ENCODE data around the gene CEBPA.
A peak's percentile ranks its signal among the peaks of the same experiment; 100 is the strongest.

The CEBPA gene

DNA sequence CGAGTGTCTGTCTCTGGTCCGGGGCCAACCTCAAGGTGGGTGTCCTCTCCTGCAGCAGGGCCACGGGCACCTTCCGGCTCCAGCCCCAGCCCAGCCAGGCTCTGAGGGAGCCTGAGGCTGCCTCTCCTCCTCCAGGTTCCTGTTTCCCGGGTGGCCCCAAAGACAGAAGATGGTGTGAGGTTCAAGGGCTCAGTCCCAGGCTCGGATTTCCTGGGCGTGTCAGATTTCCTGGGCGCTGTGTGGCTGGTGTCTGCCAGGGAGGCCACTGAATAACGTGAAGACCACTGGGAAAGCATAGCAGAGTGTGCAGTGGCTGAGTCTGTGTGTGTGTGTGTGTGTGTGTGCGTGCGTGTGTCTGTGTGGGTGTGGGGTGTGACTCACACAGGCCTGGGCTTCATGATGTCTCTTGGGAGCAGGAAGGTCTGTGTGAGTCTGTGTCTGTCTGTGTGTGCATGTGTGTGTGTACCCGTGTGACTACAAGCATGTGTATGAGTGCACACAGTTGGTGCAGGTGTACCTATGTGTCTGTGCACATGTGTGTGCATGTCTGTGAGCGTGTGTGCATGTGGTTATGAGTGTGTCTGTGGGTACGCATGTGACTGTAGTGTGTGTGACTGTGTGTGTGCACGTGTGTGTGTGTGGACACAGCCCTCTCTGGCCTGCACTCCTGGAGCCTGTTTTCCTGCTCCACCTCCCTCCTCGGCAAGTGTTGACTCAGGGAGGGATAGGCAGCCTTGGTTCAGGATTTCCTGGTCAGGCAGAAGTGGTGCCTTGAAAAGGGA is 28.3 kb downstream of the CEBPA start:
- Histone ChIP-seq H3K9me3 (ENCODE audit: control insufficient read depth in 2 of 2, low read length in 2 of 2) (no peaks in the 10 kb centered on the region), H3K36me3 (ENCODE audit: control insufficient read depth in 2 of 2, insufficient read depth in 2 of 2, low read length in 2 of 2) (no peaks in the 10 kb centered on the region), H3K4me3 (ENCODE audit: low read length in 2 of 2) (peak overlapping the region in 1 of 2 donors; percentile 35), H3K27me3 (ENCODE audit: control insufficient read depth in 2 of 2, insufficient read depth in 2 of 2, low read length in 2 of 2) (no peaks in the 10 kb centered on the region), H3K27ac (ENCODE audit: low read depth in 2 of 2, low read length in 2 of 2) (peak overlapping the region; percentile 90 to 94), H3K9ac (ENCODE audit: low read depth in 1 of 2, low read length in 2 of 2) (peak overlapping the region; percentile 66 to 68), H3K4me1 (ENCODE audit: control insufficient read depth in 2 of 2, insufficient read depth in 2 of 2, low read length in 2 of 2) (peaks cover 29% of the 10 kb centered on the region in 2 donors)

DNA sequence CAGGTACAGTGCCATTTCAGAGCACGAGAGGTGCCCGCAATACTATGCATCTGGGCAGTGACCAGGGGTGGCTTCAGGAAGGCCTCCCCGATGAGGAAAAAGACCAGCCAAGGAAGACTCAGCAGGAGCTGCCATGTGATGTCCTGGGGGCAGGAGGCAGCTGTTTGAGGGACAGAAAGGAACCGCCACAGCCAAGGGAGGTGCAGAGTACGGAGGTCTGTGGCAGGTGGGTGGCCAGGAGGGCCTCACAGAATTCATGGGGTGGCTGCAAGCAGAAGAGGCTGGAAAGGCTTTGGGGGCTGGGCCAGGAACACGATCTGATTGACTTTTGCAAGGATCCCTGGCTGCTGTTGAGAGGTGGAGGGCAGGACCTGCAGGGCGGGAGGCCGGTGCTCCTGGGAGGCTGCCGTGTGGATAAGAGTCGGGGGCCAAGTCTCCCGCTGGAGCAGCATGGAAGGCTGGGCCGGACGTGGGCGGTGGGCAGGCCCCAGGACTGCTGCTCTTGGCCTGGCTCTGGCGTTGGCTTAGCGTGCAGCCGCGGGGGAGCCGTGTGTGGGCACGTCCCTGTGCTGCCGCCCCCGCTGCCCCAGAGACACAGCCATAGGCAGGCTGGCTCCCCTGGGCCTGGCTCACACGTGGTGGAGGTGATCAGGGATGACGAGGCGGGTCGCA is 29.1 kb downstream of the CEBPA start:
- Histone ChIP-seq H3K27ac (ENCODE audit: low read depth in 2 of 2, low read length in 2 of 2) (peak overlapping the region; percentile 90 to 94), H3K9ac (ENCODE audit: low read depth in 1 of 2, low read length in 2 of 2) (peak overlapping the region in 1 of 2 donors; percentile 6), H3K27me3 (ENCODE audit: control insufficient read depth in 2 of 2, insufficient read depth in 2 of 2, low read length in 2 of 2) (no peaks in the 10 kb centered on the region), H3K4me3 (ENCODE audit: low read length in 2 of 2) (no peak overlapping the region), H3K36me3 (ENCODE audit: control insufficient read depth in 2 of 2, insufficient read depth in 2 of 2, low read length in 2 of 2) (no peaks in the 10 kb centered on the region), H3K4me1 (ENCODE audit: control insufficient read depth in 2 of 2, insufficient read depth in 2 of 2, low read length in 2 of 2) (peaks cover 29% of the 10 kb centered on the region in 2 donors), H3K9me3 (ENCODE audit: control insufficient read depth in 2 of 2, low read length in 2 of 2) (no peaks in the 10 kb centered on the region)

DNA sequence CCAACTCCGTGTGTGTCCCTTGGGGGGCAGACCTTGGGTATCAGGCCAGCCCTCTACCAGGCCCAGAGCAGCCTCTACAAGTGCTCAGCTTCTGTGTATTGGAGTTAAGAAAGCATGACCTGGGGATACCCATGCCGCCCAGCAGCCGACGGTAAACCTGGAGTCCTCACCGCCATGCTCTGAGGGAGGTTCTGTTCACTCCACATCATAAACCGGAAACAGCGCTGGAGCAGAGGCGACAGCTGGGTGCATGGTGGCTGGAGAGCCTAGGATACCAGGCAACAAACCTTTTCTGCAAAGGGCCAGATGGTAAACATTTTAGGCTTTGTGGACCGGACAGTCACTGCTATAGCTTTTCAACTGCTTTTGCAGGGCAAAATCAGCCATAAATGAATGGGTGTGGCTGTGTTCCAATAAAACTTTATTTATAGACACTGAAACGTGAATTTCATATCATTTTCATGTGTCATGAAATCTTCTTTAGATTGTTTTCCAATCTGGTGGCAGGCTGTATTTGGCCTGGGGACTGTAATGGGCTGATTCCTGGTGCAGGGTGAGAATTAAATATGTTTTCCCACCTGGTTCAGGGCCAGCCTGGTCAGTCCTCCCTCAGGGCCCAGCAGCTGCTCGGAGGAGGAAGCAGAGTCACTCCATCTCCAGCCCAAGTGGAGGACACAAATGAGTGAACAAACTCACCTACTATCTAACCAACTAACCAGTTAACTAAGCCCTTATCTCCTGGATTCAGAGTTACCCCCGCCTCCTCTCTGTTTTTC is 30.9 kb downstream of the CEBPA start:
- H3K9me3 ChIP-seq (ENCODE audit: control insufficient read depth in 2 of 2, low read length in 2 of 2), result no peaks in the 10 kb centered on the region
- H3K36me3 ChIP-seq (ENCODE audit: control insufficient read depth in 2 of 2, insufficient read depth in 2 of 2, low read length in 2 of 2), result no peaks in the 10 kb centered on the region
- peaks cover 28 to 29% of the 10 kb centered on the region in 2 donors for H3K4me1 ChIP-seq (ENCODE audit: control insufficient read depth in 2 of 2, insufficient read depth in 2 of 2, low read length in 2 of 2)
- H3K4me3 ChIP-seq (ENCODE audit: low read length in 2 of 2), result no peak overlapping the region
- H3K9ac ChIP-seq (ENCODE audit: low read depth in 1 of 2, low read length in 2 of 2), result no peak overlapping the region
- no peak overlapping the region for H3K27ac ChIP-seq (ENCODE audit: low read depth in 2 of 2, low read length in 2 of 2)
- no peaks in the 10 kb centered on the region for H3K27me3 ChIP-seq (ENCODE audit: control insufficient read depth in 2 of 2, insufficient read depth in 2 of 2, low read length in 2 of 2)

DNA sequence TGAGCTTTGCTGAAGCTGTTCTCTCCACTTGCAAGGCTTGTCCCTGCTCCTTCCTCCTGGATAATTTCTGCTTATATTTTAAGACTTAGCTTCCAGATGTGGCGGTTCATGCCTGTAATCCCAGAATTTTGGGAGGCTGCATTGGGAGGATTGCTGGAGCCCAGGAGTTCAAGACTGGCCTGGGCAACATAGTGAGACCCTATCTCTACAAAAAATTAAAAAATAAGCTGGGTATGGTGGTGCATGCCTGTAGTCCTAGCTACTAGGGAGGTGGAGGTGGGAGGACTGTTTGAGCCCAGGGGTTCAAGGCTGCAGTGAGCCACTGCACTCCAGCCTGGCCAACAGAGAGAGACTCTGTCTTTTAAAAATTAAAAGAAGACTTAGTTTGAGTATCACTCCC is 31.6 kb downstream of the CEBPA start:
- H3K4me1 ChIP-seq (ENCODE audit: control insufficient read depth in 2 of 2, insufficient read depth in 2 of 2, low read length in 2 of 2), result peaks cover 22 to 23% of the 10 kb centered on the region in 2 donors
- H3K9me3 ChIP-seq (ENCODE audit: control insufficient read depth in 2 of 2, low read length in 2 of 2), result no peaks in the 10 kb centered on the region
- no peak overlapping the region for H3K4me3 ChIP-seq (ENCODE audit: low read length in 2 of 2)
- no peaks in the 10 kb centered on the region for H3K36me3 ChIP-seq (ENCODE audit: control insufficient read depth in 2 of 2, insufficient read depth in 2 of 2, low read length in 2 of 2)
- no peak overlapping the region for H3K9ac ChIP-seq (ENCODE audit: low read depth in 1 of 2, low read length in 2 of 2)
- no peaks in the 10 kb centered on the region for H3K27me3 ChIP-seq (ENCODE audit: control insufficient read depth in 2 of 2, insufficient read depth in 2 of 2, low read length in 2 of 2)
- no peak overlapping the region for H3K27ac ChIP-seq (ENCODE audit: low read depth in 2 of 2, low read length in 2 of 2)

DNA sequence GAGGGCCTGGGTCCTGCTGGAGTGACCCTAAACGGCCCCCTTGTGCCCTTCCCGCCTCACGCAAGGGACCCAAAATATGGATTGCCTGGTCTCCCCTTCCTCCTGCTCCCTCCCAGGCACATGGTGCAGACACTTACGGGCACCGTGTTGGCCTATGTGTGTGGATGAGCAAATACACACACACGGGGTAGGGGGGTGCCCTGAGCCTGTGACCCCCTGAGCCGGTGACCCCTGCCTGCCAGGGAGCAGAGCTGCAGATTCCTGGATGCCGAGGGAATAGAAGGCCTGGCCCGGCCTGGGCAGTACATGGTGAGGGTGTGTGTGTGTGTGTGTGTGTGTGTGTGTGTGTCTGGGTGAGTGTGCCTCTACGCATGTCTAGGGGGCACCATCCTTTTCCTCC is 33.3 kb downstream of the CEBPA start:
- Histone ChIP-seq H3K4me3 (ENCODE audit: low read length in 2 of 2) (no peak overlapping the region), H3K9me3 (ENCODE audit: control insufficient read depth in 2 of 2, low read length in 2 of 2) (no peaks in the 10 kb centered on the region), H3K9ac (ENCODE audit: low read depth in 1 of 2, low read length in 2 of 2) (no peak overlapping the region), H3K27me3 (ENCODE audit: control insufficient read depth in 2 of 2, insufficient read depth in 2 of 2, low read length in 2 of 2) (no peaks in the 10 kb centered on the region), H3K4me1 (ENCODE audit: control insufficient read depth in 2 of 2, insufficient read depth in 2 of 2, low read length in 2 of 2) (peaks cover 6 to 7% of the 10 kb centered on the region in 2 donors), H3K36me3 (ENCODE audit: control insufficient read depth in 2 of 2, insufficient read depth in 2 of 2, low read length in 2 of 2) (no peaks in the 10 kb centered on the region), H3K27ac (ENCODE audit: low read depth in 2 of 2, low read length in 2 of 2) (no peak overlapping the region)

DNA sequence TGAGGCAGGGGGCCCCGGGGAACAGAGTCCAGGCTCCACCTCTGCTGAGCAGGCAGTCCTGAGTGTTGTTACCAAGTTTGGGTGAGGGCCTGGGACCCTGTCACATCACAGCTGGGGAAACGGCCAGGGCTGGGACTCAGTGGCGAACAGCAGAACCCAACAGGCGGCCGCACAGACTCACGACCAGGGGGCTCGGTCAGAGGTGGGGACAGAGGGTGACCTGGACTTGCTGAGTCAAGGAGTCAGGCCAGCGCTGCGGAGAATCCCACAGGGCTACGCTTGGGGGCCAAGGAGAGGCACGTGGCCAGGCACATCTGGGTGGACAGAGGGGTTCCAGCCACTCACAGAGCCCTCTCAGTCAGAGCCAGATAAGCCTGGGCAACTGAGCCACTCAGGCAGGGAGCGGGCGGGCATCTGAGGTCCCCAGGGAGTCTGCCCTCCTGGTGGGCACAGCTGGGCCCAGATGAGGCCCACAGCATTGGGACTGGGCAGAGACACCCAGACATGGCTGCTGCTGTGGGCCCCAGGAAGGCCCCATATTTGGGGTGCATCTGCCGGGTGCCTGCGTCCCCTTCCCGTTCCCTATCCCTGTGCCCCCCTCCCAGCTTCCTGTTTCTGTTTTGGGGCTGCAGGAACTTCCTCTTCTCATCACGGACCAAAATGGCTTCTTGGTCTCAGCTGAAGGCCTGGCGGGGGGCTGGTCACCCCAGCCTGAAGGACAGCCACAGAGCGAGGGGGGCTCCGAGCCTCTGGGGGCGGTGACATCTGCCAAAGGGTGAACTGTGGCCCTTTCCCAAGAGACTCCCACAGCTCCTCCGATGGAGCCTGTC is 34.0 kb downstream of the CEBPA start:
- no peaks in the 10 kb centered on the region for H3K36me3 ChIP-seq (ENCODE audit: control insufficient read depth in 2 of 2, insufficient read depth in 2 of 2, low read length in 2 of 2)
- no peaks in the 10 kb centered on the region for H3K27me3 ChIP-seq (ENCODE audit: control insufficient read depth in 2 of 2, insufficient read depth in 2 of 2, low read length in 2 of 2)
- H3K4me3 ChIP-seq (ENCODE audit: low read length in 2 of 2), result no peak overlapping the region
- no peaks in the 10 kb centered on the region for H3K9me3 ChIP-seq (ENCODE audit: control insufficient read depth in 2 of 2, low read length in 2 of 2)
- H3K9ac ChIP-seq (ENCODE audit: low read depth in 1 of 2, low read length in 2 of 2), result no peak overlapping the region
- peaks cover under 1% of the 10 kb centered on the region in 2 donors for H3K4me1 ChIP-seq (ENCODE audit: control insufficient read depth in 2 of 2, insufficient read depth in 2 of 2, low read length in 2 of 2)
- H3K27ac ChIP-seq (ENCODE audit: low read depth in 2 of 2, low read length in 2 of 2), result peak overlapping the region; percentile 27 to 52

DNA sequence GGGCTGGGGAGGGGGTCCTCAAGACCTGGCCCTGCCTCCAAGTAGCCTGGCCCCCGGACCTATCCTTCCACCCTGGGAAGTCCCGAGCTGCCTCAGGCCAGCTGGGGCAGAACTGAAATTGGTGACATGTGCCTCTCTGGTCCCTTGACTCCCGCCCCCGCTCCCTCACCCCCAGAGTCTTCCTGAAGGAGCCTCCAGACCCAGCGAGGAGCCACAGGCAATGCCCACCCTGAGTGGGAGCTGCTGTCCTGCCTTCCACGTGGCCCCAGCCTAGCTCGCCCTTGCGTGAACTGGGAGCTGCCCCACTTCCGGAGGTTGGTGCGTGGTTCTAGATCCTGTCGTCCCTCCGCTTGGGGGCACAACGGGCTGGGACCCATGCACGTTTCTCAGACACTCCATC is 34.6 kb downstream of the CEBPA start:
- Histone ChIP-seq H3K27ac (ENCODE audit: low read depth in 2 of 2, low read length in 2 of 2) (peak overlapping the region; percentile 27 to 52), H3K36me3 (ENCODE audit: control insufficient read depth in 2 of 2, insufficient read depth in 2 of 2, low read length in 2 of 2) (no peaks in the 10 kb centered on the region), H3K4me3 (ENCODE audit: low read length in 2 of 2) (no peak overlapping the region), H3K9ac (ENCODE audit: low read depth in 1 of 2, low read length in 2 of 2) (no peak overlapping the region), H3K4me1 (ENCODE audit: control insufficient read depth in 2 of 2, insufficient read depth in 2 of 2, low read length in 2 of 2) (no peaks in the 10 kb centered on the region), H3K27me3 (ENCODE audit: control insufficient read depth in 2 of 2, insufficient read depth in 2 of 2, low read length in 2 of 2) (no peaks in the 10 kb centered on the region), H3K9me3 (ENCODE audit: control insufficient read depth in 2 of 2, low read length in 2 of 2) (no peaks in the 10 kb centered on the region)

DNA sequence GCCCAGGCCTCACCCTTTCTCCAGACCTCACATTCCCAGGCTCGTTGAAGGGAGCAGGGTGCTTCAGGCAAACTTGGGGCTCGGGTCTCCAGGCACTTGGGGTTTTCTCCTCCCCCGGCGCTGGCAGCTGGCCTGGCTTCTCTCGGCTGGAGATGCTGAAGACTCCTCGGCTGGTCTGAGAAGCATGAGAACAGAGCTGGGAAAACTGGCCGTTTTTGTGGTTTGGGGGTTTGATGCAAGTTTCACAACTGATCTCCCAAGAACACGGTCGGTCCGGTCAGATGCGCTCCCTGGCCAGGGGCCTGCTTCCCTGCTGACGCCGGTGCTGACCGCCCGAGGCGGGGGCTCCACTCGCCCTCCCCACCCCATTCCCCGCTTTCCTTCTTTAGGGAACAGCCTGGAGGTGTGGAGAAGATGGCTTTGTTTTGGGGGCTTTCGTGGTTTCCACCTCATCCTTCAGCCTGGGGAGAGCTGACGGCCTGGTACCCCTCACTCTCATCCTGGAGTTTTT is 35.3 kb downstream of the CEBPA start:
- no peaks in the 10 kb centered on the region for H3K9me3 ChIP-seq (ENCODE audit: control insufficient read depth in 2 of 2, low read length in 2 of 2)
- H3K9ac ChIP-seq (ENCODE audit: low read depth in 1 of 2, low read length in 2 of 2), result no peak overlapping the region
- H3K27me3 ChIP-seq (ENCODE audit: control insufficient read depth in 2 of 2, insufficient read depth in 2 of 2, low read length in 2 of 2), result no peaks in the 10 kb centered on the region
- H3K27ac ChIP-seq (ENCODE audit: low read depth in 2 of 2, low read length in 2 of 2), result no peak overlapping the region
- H3K36me3 ChIP-seq (ENCODE audit: control insufficient read depth in 2 of 2, insufficient read depth in 2 of 2, low read length in 2 of 2), result no peaks in the 10 kb centered on the region
- no peaks in the 10 kb centered on the region for H3K4me1 ChIP-seq (ENCODE audit: control insufficient read depth in 2 of 2, insufficient read depth in 2 of 2, low read length in 2 of 2)
- H3K4me3 ChIP-seq (ENCODE audit: low read length in 2 of 2), result no peak overlapping the region

DNA sequence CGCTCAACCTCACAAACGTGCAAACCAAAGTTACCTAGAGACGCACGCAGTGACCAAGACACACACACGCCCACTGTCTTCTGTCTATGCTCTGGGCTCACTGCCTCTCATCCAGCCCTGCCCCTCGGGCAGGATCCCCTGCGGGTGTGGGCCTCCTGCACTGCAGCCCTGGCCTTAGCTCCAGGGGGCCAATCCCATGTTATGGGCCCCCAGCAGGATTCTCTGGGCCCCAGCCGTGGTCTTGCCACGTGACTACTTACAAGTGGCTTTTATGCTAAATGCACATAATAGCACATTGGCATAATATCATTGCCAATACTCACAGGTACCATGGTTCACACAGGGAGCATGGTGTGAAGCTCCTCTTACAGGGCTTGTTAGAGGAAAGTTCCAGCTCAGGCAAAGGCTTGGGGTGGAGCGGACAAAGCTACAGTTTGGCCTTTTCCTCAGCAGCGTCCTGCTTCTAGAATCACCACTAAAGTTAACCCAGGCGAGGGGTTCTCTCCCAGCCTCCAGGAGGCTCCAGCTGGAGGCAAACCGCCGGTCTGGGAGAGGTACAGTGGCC is 37.4 kb downstream of the CEBPA start:
- no peak overlapping the region for H3K4me3 ChIP-seq (ENCODE audit: low read length in 2 of 2)
- no peaks in the 10 kb centered on the region for H3K27me3 ChIP-seq (ENCODE audit: control insufficient read depth in 2 of 2, insufficient read depth in 2 of 2, low read length in 2 of 2)
- H3K9ac ChIP-seq (ENCODE audit: low read depth in 1 of 2, low read length in 2 of 2), result no peak overlapping the region
- no peaks in the 10 kb centered on the region for H3K36me3 ChIP-seq (ENCODE audit: control insufficient read depth in 2 of 2, insufficient read depth in 2 of 2, low read length in 2 of 2)
- H3K27ac ChIP-seq (ENCODE audit: low read depth in 2 of 2, low read length in 2 of 2), result no peak overlapping the region
- no peaks in the 10 kb centered on the region for H3K9me3 ChIP-seq (ENCODE audit: control insufficient read depth in 2 of 2, low read length in 2 of 2)
- H3K4me1 ChIP-seq (ENCODE audit: control insufficient read depth in 2 of 2, insufficient read depth in 2 of 2, low read length in 2 of 2), result no peaks in the 10 kb centered on the region
